ENCODE data around the gene CCNL1. TPM values are rescaled to one million over a fixed set of nuclear protein-coding genes. Genes with fewer than 3 reads are reported as not detected.

The CCNL1 gene
- total and polyA plus RNA-seq, 2 of the 4 experiments (the other 2 are of a cell fraction): 60.9 to 83.3 TPM

- H4K5ac ChIP-seq (ENCODE audit: low read depth, low read length): no peak overlapping the region
- no peak overlapping the region for H3K27ac ChIP-seq (ENCODE audit: insufficient read depth, low read length)
- peaks cover 36% of the 10 kb centered on the region for H4K20me1 ChIP-seq (ENCODE audit: insufficient read depth, low read length)
- no peak overlapping the region for H3K4me2 ChIP-seq (ENCODE audit: low read depth, low read length)
- DNase-seq (no peak), ATAC-seq (ENCODE audit: low read depth) (no peak)
- no peak overlapping the region for H2BK20ac ChIP-seq (ENCODE audit: low read depth, low read length)
- TF ChIP-seq BHLHE40 (IDR thresholded peaks at IDR 0.05; ENCODE audit: low read depth, low read length) (no peak), CEBPB (IDR thresholded peaks at IDR 0.05; ENCODE audit: low read depth, low read length) (no peak), CTCF (conservative IDR thresholded peaks at IDR 0.05; ENCODE audit: low read depth, low read length) (no peak), RCOR1 (IDR thresholded peaks at IDR 0.05; ENCODE audit: insufficient replicate concordance, low read length) (no peak), RFX5 (IDR thresholded peaks at IDR 0.05; ENCODE audit: low read depth, low read length) (no peak), POLR2A (IDR thresholded peaks at IDR 0.05; ENCODE audit: low read depth, low read length) (no peak; the same call in 1 of the 2 replicates), FOS (IDR thresholded peaks at IDR 0.05; ENCODE audit: low read depth, low read length) (no peak), RAD21 (IDR thresholded peaks at IDR 0.05; ENCODE audit: low read length) (no peak), MAZ (IDR thresholded peaks at IDR 0.05; ENCODE audit: borderline replicate concordance, low read depth, low read length) (no peak), MXI1 (IDR thresholded peaks at IDR 0.05; ENCODE audit: borderline replicate concordance, low read depth, low read length) (no peak), NFE2L2 (IDR thresholded peaks at IDR 0.05; ENCODE audit: low read depth, low read length) (no peak), CHD1 (IDR thresholded peaks at IDR 0.05; ENCODE audit: low read depth, low read length) (no peak), ELK1 (IDR thresholded peaks at IDR 0.05; ENCODE audit: borderline replicate concordance, low read depth, low read length) (no peak)
- H2AFZ ChIP-seq (replicated peaks; ENCODE audit: low read length, poor library complexity): no peak overlapping the region
- CTCF ChIA-PET: interaction anchor here (1.4 kb wide), 1 partner anchor 11 kb away, joined by 5 read pairs; no protein-coding TSS in a partner anchor
- no peak overlapping the region for H2AK5ac ChIP-seq (ENCODE audit: low read depth, low read length)
- H3K9me3 ChIP-seq (ENCODE audit: control insufficient read depth, insufficient read depth, low read length): no peaks in the 10 kb centered on the region
- no peak overlapping the region for H2BK15ac ChIP-seq (ENCODE audit: low read depth, low read length)
- H3K36me3 ChIP-seq (ENCODE audit: control insufficient read depth, insufficient read depth, low read length): peaks cover 61% of the 10 kb centered on the region
- H3K4ac ChIP-seq (ENCODE audit: low read depth, low read length): no peak overlapping the region
- H3K14ac ChIP-seq (replicated peaks; ENCODE audit: low read depth, low read length): no peak overlapping the region
- POLR2A ChIA-PET (ENCODE audit: unreplicated experiment): no interaction called here
- dilution Hi-C loops (cut with HindIII; ENCODE audit: low sequenced_read_pairs, unreplicated experiment) (no loop called here), in situ Hi-C loops (cut with MboI; ENCODE audit: low sequenced_read_pairs) (loop anchor here (25.0 kb wide), 1 partner anchor 1161 kb away; no protein-coding TSS in a partner anchor), intact Hi-C loops (cut with micrococcal nuclease) (no loop called here)
- peaks cover 26 to 39% of the 10 kb centered on the region in 2 experiments for H3K79me1 ChIP-seq (ENCODE audit: low read depth in 1 of 2, low read length in 2 of 2)
- H3K18ac ChIP-seq (ENCODE audit: low read depth, low read length): no peak overlapping the region
- H3K27me3 ChIP-seq (ENCODE audit: control insufficient read depth, insufficient read depth, low read length): no peaks in the 10 kb centered on the region
- H3K9me1 ChIP-seq (ENCODE audit: insufficient read depth, low read length): peaks cover 3% of the 10 kb centered on the region
- H3K4me3 ChIP-seq (ENCODE audit: insufficient read depth, low read depth, low read length): no peak overlapping the region
- no peak overlapping the region for H2BK120ac ChIP-seq (ENCODE audit: low read depth, low read length)
- H3K4me1 ChIP-seq (ENCODE audit: control insufficient read depth, insufficient read depth, low read length): peaks cover 2% of the 10 kb centered on the region; the same call in 1 of the 2 replicates
- no peak overlapping the region for H4K91ac ChIP-seq (ENCODE audit: insufficient read depth, low read depth, low read length)
- H2AK9ac ChIP-seq (replicated peaks; ENCODE audit: low read depth, low read length, poor library complexity): no peak overlapping the region
- H3K56ac ChIP-seq (ENCODE audit: extremely low read depth, insufficient read depth, low read length): no peak overlapping the region
- H2BK5ac ChIP-seq (ENCODE audit: low read depth, low read length, poor library complexity, severe bottlenecking): no peak overlapping the region
- no peak overlapping the region for H3K9ac ChIP-seq (ENCODE audit: low read depth, low read length)
- no peak overlapping the region for H3K23ac ChIP-seq (ENCODE audit: low read depth, low read length)
- BruUV-seq (replicated peaks): no TSS peak
- WGBS, 2 experiments (ENCODE audit: extremely low coverage in 2 of 2, insufficient read length in 1 of 2): 100% methylated on average over 3 of the region's 15 CpGs; no CpG with 5 or more reads in 1 of the 2 experiments
- no peak overlapping the region for H4K8ac ChIP-seq (ENCODE audit: low read depth in 2 of 2, low read length in 2 of 2)
Observed at GRCh38 chr3:157148196-157148889, 11.6 kb downstream of the CCNL1 start.

All from IMR-90 (cell line).